Cerebellar cortex (tissue), 1 donor: ENCODE measurements around the gene NGB.
"Not testable (repeated sequence)": the region's sequence is repeated elsewhere in the genome, so short reads cannot be mapped to it uniquely, and the experiment has no call there.

ENCODE experiments used
- DNase-seq: peaks from one replicate; pipeline ENCODE4 v3.0.0-alpha.2; 2015; ENCODE audit warnings: low spot score

Gene NGB

GRCh38 chr14:77296155-77296554, 25.1 kb upstream of the NGB start:
- DNase-seq: no peak

- DNase-seq: no peak
Measured at GRCh38 chr14:77290705-77291104, 19.7 kb upstream of the NGB start.

GRCh38 chr14:77286576-77286975, 15.6 kb upstream of the NGB start:
- no peak for DNase-seq

GRCh38 chr14:77284466-77284865, 13.5 kb upstream of the NGB start:
- peak; percentile 97 for DNase-seq

GRCh38 chr14:77284066-77284465, 13.1 kb upstream of the NGB start:
- DNase-seq: no peak

GRCh38 chr14:77281852-77282410, 10.9 kb upstream of the NGB start:
- no peak for DNase-seq

- DNase-seq: not testable (repeated sequence)
Measured at GRCh38 chr14:77280921-77281320, 9.9 kb upstream of the NGB start.

- no peak for DNase-seq
Measured at GRCh38 chr14:77279719-77280118, 8.7 kb upstream of the NGB start.

GRCh38 chr14:77278461-77279230, 7.6 kb upstream of the NGB start:
- DNase-seq: no peak

GRCh38 chr14:77276959-77277358, 6.0 kb upstream of the NGB start:
- DNase-seq: no peak

- no peak for DNase-seq
Measured at GRCh38 chr14:77276295-77276935, 5.4 kb upstream of the NGB start.

- peak; percentile 89 for DNase-seq
Measured at GRCh38 chr14:77275601-77276017, 4.6 kb upstream of the NGB start.

- DNase-seq: peak; percentile 85
Measured at GRCh38 chr14:77275041-77275580, 4.1 kb upstream of the NGB start.

- no peak for DNase-seq
Measured at GRCh38 chr14:77273796-77274195, 2.8 kb upstream of the NGB start.

- no peak for DNase-seq
Measured at GRCh38 chr14:77272261-77272660, 1.3 kb upstream of the NGB start.

GRCh38 chr14:77270361-77271112, 469 bp downstream of the NGB start:
- no peak for DNase-seq

- no peak for DNase-seq
Measured at GRCh38 chr14:77268989-77269600, 1.9 kb downstream of the NGB start.

GRCh38 chr14:77267937-77268699, 2.9 kb downstream of the NGB start:
- DNase-seq: no peak

GRCh38 chr14:77266336-77266735, 4.7 kb downstream of the NGB start:
- DNase-seq: no peak

GRCh38 chr14:77265561-77266335, 5.3 kb downstream of the NGB start:
- DNase-seq: no peak

- DNase-seq: no peak
Measured at GRCh38 chr14:77265187-77265515, 5.9 kb downstream of the NGB start.
